ENCODE results near the gene EGR4.

The EGR4 gene

GRCh38 chr2:73282924-73283544 is 10.3 kb downstream of the EGR4 start:
- Mint-ChIP-seq H3K27me3 (no peaks in the 10 kb centered on the region), H3K36me3 (peaks cover 9% of the 10 kb centered on the region), H3K4me3 (peak overlapping the region; percentile 79), H3K4me1 (peaks cover 35% of the 10 kb centered on the region), H3K9me3 (no peaks in the 10 kb centered on the region), H3K27ac (peak overlapping the region; percentile 35)
- ATAC-seq (ENCODE audit: low read depth): no peak
- no peak for DNase-seq (ENCODE audit: low spot score in 2 of 2)

- H3K36me3 Mint-ChIP-seq: peaks cover 15% of the 10 kb centered on the region
- no peaks in the 10 kb centered on the region for H3K9me3 Mint-ChIP-seq
- DNase-seq (ENCODE audit: low spot score in 2 of 2): no peak
- H3K4me1 Mint-ChIP-seq: peaks cover 31% of the 10 kb centered on the region
- H3K4me3 Mint-ChIP-seq: no peak overlapping the region
- no peaks in the 10 kb centered on the region for H3K27me3 Mint-ChIP-seq
- no peak for ATAC-seq (ENCODE audit: low read depth)
- H3K27ac Mint-ChIP-seq: no peak overlapping the region
Observed at GRCh38 chr2:73281244-73281643, 12.1 kb downstream of the EGR4 start.

- H3K4me3 Mint-ChIP-seq: no peak overlapping the region
- no peak for DNase-seq (ENCODE audit: low spot score in 2 of 2)
- no peak overlapping the region for H3K27ac Mint-ChIP-seq
- H3K36me3 Mint-ChIP-seq: peaks cover 15% of the 10 kb centered on the region
- peaks cover 18% of the 10 kb centered on the region for H3K4me1 Mint-ChIP-seq
- H3K9me3 Mint-ChIP-seq: no peaks in the 10 kb centered on the region
- no peaks in the 10 kb centered on the region for H3K27me3 Mint-ChIP-seq
- no peak for ATAC-seq (ENCODE audit: low read depth)
Observed at GRCh38 chr2:73279852-73280251, 13.5 kb downstream of the EGR4 start.

- Mint-ChIP-seq H3K4me3 (no peak overlapping the region), H3K36me3 (peaks cover 6% of the 10 kb centered on the region), H3K9me3 (no peaks in the 10 kb centered on the region), H3K27ac (no peak overlapping the region), H3K27me3 (no peaks in the 10 kb centered on the region), H3K4me1 (peaks cover 16% of the 10 kb centered on the region)
- DNase-seq (ENCODE audit: low spot score in 2 of 2): no peak
- no peak for ATAC-seq (ENCODE audit: low read depth)
Observed at GRCh38 chr2:73272270-73272669, 21.1 kb downstream of the EGR4 start.

GRCh38 chr2:73269686-73270465 is 23.5 kb downstream of the EGR4 start:
- Mint-ChIP-seq H3K9me3 (no peaks in the 10 kb centered on the region), H3K36me3 (peaks cover 9% of the 10 kb centered on the region), H3K4me3 (peak overlapping the region; percentile 72), H3K27ac (no peak overlapping the region), H3K27me3 (no peaks in the 10 kb centered on the region), H3K4me1 (peaks cover 21% of the 10 kb centered on the region)
- no peak for DNase-seq (ENCODE audit: low spot score in 2 of 2)
- no peak for ATAC-seq (ENCODE audit: low read depth)

GRCh38 chr2:73268830-73269685 is 24.3 kb downstream of the EGR4 start:
- Mint-ChIP-seq H3K27me3 (no peaks in the 10 kb centered on the region), H3K4me3 (peak overlapping the region; percentile 54), H3K36me3 (peaks cover 8% of the 10 kb centered on the region), H3K27ac (no peak overlapping the region), H3K9me3 (no peaks in the 10 kb centered on the region), H3K4me1 (peaks cover 21% of the 10 kb centered on the region)
- DNase-seq (ENCODE audit: low spot score in 2 of 2): peak; percentile 51 to 59
- ATAC-seq (ENCODE audit: low read depth): peak; percentile 95

GRCh38 chr2:73268366-73268829 is 24.9 kb downstream of the EGR4 start:
- DNase-seq (ENCODE audit: low spot score in 2 of 2) (no peak), ATAC-seq (ENCODE audit: low read depth) (no peak)
- H3K27ac Mint-ChIP-seq: no peak overlapping the region
- H3K9me3 Mint-ChIP-seq: no peaks in the 10 kb centered on the region
- H3K4me1 Mint-ChIP-seq: peaks cover 21% of the 10 kb centered on the region
- H3K36me3 Mint-ChIP-seq: peaks cover 9% of the 10 kb centered on the region
- H3K27me3 Mint-ChIP-seq: no peaks in the 10 kb centered on the region
- H3K4me3 Mint-ChIP-seq: peak overlapping the region; percentile 72

- DNase-seq (ENCODE audit: low spot score in 2 of 2) (no peak), ATAC-seq (ENCODE audit: low read depth) (no peak)
- Mint-ChIP-seq H3K4me3 (no peak overlapping the region), H3K4me1 (peaks cover 21% of the 10 kb centered on the region), H3K9me3 (no peaks in the 10 kb centered on the region), H3K36me3 (peaks cover 12% of the 10 kb centered on the region), H3K27me3 (no peaks in the 10 kb centered on the region), H3K27ac (no peak overlapping the region)
Observed at GRCh38 chr2:73267008-73267407, 26.3 kb downstream of the EGR4 start.

GRCh38 chr2:73266061-73266901 is 27.1 kb downstream of the EGR4 start:
- H3K27me3 Mint-ChIP-seq: no peaks in the 10 kb centered on the region
- ATAC-seq (ENCODE audit: low read depth) (no peak), DNase-seq (ENCODE audit: low spot score in 2 of 2) (no peak)
- no peaks in the 10 kb centered on the region for H3K9me3 Mint-ChIP-seq
- H3K4me1 Mint-ChIP-seq: peaks cover 21% of the 10 kb centered on the region
- H3K36me3 Mint-ChIP-seq: peaks cover 14% of the 10 kb centered on the region
- no peak overlapping the region for H3K27ac Mint-ChIP-seq
- no peak overlapping the region for H3K4me3 Mint-ChIP-seq

GRCh38 chr2:73265298-73266060 is 27.9 kb downstream of the EGR4 start:
- peaks cover 14% of the 10 kb centered on the region for H3K36me3 Mint-ChIP-seq
- no peak overlapping the region for H3K27ac Mint-ChIP-seq

GRCh38 chr2:73264783-73265182 is 28.6 kb downstream of the EGR4 start:
- ATAC-seq (ENCODE audit: low read depth) (no peak), DNase-seq (ENCODE audit: low spot score in 2 of 2) (no peak)
- no peaks in the 10 kb centered on the region for H3K9me3 Mint-ChIP-seq
- H3K36me3 Mint-ChIP-seq: peaks cover 14% of the 10 kb centered on the region
- no peaks in the 10 kb centered on the region for H3K27me3 Mint-ChIP-seq
- no peak overlapping the region for H3K27ac Mint-ChIP-seq
- no peak overlapping the region for H3K4me3 Mint-ChIP-seq
- peaks cover 12% of the 10 kb centered on the region for H3K4me1 Mint-ChIP-seq

More at GRCh38 chr2:73265298-73266060, 27.9 kb downstream of the EGR4 start:
- Mint-ChIP-seq H3K27me3 (no peaks in the 10 kb centered on the region), H3K4me3 (no peak overlapping the region), H3K4me1 (peaks cover 16% of the 10 kb centered on the region), H3K9me3 (no peaks in the 10 kb centered on the region)
- ATAC-seq (ENCODE audit: low read depth) (no peak), DNase-seq (ENCODE audit: low spot score in 2 of 2) (no peak)

GRCh38 chr2:73264332-73264606 is 29.1 kb downstream of the EGR4 start:
- no peak overlapping the region for H3K4me3 Mint-ChIP-seq
- no peak for DNase-seq (ENCODE audit: low spot score in 2 of 2)
- H3K27ac Mint-ChIP-seq: no peak overlapping the region
- no peaks in the 10 kb centered on the region for H3K9me3 Mint-ChIP-seq
- H3K36me3 Mint-ChIP-seq: peaks cover 19% of the 10 kb centered on the region
- H3K27me3 Mint-ChIP-seq: no peaks in the 10 kb centered on the region
- H3K4me1 Mint-ChIP-seq: peaks cover 11% of the 10 kb centered on the region
- no peak for ATAC-seq (ENCODE audit: low read depth)

All from memory B cell (primary cell).